NCI-H2171 treated with DMSO at 0.1 percent for 48 hours (cell line): ENCODE measurements around the gene ENOX1.
"Not testable (repeated sequence)": the region's sequence is repeated elsewhere in the genome, so short reads cannot be mapped to it uniquely, and the experiment has no call there.

ENCODE experiments used
- DNase-seq: peaks from one replicate; lab custom pipeline; 2025; lab: John Stamatoyannopoulos, UW

The ENOX1 gene

DNA sequence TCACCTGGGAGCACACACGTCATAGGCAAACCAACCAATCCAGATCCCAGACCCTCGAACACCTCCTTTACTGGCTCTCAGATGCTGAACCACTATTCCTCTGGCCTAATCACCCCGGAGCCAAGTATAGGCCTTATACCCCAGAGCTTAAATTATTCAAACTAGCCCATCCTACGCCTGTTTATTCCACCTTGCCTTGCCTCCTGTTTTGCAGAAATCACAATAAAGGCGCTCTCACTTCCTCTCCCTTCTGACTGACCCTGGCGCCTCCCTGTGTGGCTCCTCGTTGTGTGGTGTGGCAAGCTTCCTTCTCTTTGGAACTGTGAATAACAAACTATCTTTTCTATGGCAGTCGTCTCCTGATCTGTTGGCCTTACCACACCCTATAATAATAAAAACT, 354.9 kb downstream of the ENOX1 start:
- DNase-seq = no peak

- DNase-seq = no peak
Observed at GRCh38 chr13:43431290-43431716, 355.5 kb downstream of the ENOX1 start.

- DNase-seq = no peak
Observed at GRCh38 chr13:43428545-43429296, 358.1 kb downstream of the ENOX1 start.

DNA sequence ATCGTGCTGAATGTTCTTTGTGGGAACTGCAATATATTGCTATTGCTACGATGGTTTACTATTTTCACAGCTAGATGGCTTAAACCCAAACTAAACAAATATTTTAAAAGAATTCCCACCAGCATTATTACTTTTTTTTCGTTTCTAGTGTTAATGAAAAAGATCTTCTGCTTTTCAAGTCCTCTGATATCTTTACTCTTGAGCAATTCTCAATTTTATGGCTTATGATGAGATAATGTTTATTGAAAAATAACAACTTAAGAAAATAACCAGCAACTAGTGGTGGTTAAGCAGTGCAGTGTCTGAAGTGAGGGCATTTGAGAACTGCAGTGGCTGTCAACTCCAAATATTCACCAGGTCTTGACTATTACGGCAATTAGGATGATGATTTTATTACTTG, 360.4 kb downstream of the ENOX1 start:
- no peak for DNase-seq

- DNase-seq = no peak
Observed at GRCh38 chr13:43425234-43425633, 361.5 kb downstream of the ENOX1 start.

- no peak for DNase-seq
Observed at GRCh38 chr13:43424412-43424811, 362.4 kb downstream of the ENOX1 start.

DNA sequence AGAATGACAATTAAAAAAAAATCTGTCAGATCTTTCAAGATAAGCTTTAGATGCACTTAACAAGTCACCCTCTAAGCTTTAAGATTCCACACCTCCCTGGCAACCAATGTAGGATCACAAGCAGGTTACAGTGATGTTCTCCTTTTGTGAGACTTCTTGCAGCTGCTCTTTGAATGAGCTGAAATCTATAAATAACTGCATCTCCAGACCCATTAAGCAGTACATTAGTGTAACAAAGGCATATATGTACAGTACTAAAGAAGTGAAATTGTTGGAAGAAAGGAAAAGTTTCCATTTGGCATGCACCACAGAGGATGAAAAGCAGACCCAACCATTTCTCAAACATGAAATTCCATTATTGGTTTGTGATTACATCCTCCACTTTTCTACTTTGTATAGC, 364.7 kb downstream of the ENOX1 start:
- no peak for DNase-seq

DNA sequence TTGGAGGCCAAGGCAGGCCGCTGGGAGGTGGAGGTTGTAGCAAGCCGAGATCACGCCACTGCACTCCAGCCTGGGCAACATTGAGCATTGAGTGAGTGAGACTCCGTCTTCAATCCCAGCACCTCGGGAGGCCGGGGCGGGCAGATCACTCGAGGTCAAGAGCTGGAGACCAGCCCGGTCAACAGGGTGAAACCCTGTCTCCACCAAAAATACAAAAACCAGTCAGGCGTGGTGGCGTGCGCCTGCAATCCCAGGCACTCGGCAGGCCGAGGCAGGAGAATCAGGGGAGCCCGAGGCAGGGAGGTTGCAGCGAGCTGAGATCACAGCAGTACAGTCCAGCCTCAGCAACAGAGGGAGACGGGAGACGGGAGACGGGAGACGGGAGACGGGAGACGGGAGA, 369.9 kb downstream of the ENOX1 start:
- DNase-seq = not testable (repeated sequence)

DNA sequence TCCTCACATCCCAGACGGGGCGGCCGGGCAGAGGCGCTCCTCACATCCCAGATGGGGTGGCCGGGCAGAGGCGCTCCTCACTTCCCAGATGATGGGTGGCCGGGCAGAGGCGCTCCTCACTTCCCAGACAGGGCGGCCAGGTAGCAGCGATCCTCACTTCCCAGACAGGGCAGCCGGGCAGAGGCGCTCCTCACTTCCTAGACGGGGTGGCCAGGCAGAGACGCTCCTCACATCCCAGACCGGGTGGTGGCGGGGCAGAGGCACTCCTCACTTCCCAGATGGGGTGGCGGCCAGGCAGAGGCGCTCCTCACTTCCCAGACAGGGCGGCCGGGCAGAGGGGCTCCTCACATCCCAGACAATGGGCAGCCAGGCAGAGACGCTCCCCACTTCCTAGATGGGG, 370.4 kb downstream of the ENOX1 start:
- not testable (repeated sequence) for DNase-seq

DNA sequence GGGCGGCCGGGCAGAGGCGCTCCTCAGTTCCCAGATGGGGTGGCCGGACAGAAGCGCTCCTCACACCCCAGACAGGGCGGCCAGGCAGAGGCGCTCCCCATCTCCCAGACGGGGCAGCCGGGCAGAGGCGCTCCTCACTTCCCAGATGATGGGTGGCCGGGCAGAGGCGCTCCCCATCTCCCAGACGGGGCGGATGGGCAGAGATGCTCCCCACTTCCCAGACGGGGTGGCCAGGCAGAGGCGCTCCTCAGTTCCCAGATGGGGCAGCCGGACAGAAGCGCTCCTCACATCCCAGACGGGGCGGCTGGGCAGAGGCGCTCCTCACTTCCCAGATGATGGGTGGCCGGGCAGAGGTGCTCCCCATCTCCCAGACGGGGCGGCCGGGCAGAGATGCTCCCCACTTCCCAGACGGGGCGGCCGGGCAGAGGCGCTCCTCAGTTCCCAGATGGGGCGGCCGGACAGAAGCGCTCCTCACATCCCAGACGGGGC, 370.8 kb downstream of the ENOX1 start:
- DNase-seq = not testable (repeated sequence)

DNA sequence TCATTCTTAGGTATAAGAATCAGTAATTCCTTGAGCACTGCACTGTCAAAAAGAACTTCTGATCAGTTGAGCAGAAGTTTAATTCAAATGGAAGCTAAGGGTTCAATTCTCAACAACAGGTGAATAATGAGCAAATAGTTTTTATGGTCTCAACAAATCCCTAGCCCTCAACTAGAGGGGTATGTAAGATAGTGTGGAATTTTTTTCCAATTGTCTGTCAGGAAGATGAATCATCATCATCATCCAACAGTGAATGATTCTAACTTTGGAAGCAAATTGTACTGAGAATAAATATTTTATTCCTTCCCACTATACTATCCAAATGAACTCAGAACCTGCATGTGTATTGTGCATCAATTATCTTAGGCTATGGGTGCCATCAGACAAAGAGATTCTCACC, 372.7 kb downstream of the ENOX1 start:
- DNase-seq = no peak

DNA sequence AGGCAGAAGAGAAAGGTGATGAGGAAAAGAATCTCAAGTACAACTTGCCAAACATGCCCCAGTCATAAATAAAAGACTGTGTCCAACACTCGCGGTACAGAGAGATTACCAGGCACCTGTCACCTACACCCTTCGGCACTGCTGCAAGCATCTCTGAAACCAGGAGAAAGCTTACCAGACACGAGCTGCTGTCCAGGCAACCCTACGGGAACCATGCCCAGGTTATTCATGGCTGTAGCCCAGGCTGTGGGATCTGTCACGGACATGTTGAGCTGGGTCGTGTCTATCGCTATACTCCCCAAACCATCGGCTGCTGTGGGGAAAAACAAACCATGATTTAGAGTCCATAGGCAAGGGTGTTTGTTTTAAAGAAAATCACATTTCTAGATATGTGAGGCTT, 375.0 kb downstream of the ENOX1 start:
- no peak for DNase-seq

GRCh38 chr13:43411211-43411610, 375.6 kb downstream of the ENOX1 start:
- no peak for DNase-seq

DNA sequence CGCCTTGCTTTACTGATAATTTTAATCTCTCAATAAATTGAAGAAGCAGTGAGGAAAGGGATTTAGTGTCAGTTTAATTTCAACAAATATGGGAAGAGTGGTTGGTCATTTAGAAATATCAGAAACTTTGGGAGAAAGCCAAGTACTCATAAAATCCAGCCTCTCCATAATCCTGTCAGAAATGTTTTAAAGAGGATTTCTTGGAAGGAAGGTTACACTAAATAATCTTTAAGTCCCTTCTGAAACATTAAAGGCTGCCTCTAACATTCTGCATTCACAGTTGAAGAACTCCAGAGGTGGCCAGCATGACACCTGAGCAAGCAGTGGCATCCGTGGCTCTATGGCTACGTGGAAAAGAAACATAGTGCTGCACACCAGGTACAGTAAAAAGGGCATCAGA, 378.5 kb downstream of the ENOX1 start:
- no peak for DNase-seq

DNA sequence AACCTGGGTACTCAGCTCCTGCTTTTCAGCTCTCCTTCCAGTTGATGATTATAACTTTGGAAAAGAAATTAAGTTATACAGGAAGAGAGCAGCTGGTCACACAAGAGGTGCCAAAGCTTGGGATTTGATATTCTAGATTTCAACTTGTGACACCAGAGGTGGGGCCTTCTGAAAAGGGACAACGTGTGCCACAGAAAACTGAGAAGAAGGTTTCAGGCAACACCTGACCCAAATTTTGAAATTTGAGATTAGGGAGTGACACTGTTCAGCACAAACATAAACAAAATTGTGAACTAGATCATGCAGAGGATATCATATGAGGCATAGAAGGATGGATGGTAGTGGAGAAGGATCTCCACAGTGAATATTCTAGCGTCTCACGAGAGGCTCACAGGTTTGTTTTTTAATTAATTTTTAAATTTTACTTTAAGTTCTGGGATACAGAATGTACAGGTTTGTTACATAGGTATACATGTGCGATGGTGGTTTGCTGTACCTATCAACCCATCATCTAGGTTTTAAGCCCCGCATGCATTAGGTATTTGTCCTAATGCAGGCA, 379.7 kb downstream of the ENOX1 start:
- DNase-seq = peak; percentile 12

GRCh38 chr13:43405457-43405856, 381.3 kb downstream of the ENOX1 start:
- no peak for DNase-seq

DNA sequence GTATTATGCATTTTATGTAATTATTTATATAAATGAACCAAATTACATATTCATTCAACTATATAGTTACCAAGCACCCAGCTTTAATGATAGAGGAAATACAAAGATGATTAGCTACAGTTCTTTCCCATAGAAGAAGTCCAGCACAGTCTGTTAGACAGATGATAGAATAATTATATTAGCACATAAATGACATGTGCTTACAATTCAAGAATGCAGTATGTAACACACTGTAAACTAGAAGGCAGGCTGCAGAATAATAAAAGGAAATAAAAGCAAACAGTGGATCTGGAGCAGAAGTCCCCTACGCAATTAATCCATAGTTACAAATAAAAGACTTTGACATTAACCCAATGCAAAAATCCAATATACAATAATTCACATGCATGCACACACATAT, 384.4 kb downstream of the ENOX1 start:
- DNase-seq = no peak

- DNase-seq = no peak
Observed at GRCh38 chr13:43401361-43401760, 385.4 kb downstream of the ENOX1 start.

DNA sequence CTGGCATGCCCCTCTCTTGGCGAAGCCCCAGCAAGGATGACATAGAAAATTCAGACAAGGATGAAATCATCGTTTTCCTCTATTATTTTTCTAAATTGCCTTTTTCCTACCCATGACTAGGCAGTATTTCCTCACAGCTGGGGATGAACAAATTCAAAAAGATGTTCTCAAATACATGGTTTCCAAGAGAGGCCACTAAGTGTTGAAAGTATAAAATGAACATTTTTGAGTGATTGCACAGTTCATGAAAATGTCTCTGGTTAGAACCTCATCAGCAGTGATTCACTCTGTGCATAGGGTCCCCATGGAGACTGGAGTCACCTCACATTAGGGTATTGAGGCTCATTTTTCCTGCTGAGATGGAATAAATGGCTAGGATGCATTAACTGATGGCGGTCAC, 389.7 kb downstream of the ENOX1 start:
- DNase-seq = no peak

DNA sequence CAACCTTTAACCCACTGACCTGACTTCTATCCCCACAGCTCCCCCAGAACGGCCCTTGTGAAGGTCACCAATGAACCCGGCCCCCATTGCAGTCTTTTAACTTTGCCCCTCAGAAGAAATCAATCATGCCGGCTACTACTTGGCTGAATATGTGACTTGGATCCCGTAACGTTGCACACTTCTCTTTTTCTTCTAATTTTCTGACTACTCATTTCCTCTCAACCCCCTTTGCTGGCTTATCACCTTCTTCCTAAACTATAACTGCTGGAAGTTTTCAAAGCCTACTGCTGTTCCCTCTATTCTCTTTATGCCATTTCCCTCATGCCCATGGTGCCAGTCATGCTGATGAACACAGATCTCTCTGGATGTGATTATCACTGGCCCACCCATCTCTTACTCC, 395.7 kb downstream of the ENOX1 start:
- DNase-seq = no peak

DNA sequence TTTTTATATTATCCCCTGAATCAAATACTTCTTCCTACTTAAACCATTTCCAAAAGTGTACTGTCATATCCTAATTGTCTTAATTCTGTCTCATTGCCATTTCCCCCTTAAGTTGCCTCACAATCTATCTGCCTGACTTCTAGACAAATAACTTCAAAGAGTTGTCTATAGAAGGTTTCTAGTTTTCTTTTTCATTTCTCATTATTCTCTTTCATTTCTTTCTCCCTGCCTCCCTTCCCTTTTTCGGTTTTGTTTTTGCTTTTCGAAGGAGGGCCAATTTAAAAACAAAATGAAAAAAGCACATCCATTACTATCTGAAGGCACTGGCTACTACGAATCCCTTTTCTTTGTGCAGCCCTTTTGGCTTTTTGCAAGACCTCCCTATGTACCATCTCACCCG, 396.2 kb downstream of the ENOX1 start:
- DNase-seq = no peak

DNA sequence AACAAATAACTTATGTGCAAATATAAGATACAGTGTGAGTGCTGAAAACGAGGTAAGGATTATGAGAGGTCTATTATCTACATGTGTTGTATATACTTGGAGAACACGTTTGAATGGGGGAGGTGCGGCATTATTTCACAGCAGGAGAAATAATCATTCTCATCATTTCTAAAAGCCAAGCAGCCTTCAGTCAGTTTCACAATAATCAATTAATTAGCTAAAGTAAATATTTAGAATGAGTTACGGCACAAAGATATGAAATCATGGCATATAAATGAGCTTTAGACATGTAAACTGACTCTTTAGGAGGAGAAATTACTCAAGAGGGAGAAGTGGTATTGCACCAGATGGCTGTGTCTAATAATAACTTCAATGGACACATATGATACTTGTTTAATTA, 396.8 kb downstream of the ENOX1 start:
- peak; percentile 12 for DNase-seq

- DNase-seq = no peak
Observed at GRCh38 chr13:43389573-43389972, 397.2 kb downstream of the ENOX1 start.
